MV-4-11 (cell line): Measurements from ENCODE around the gene SPNS3.

Source experiments
- DNase-seq: peaks from one replicate; lab custom pipeline; 2025; lab: John Stamatoyannopoulos, UW

Gene SPNS3

GRCh38 chr17:4530799-4531730, 97.3 kb downstream of the SPNS3 start:
- DNase-seq = no peak

- DNase-seq = no peak
These were observed 98.4 kb downstream of the SPNS3 start for GRCh38 chr17:4531988-4532736.

- DNase-seq = no peak
These were observed 99.3 kb downstream of the SPNS3 start for GRCh38 chr17:4532860-4533522.

GRCh38 chr17:4533523-4534504, 100.1 kb downstream of the SPNS3 start:
- peak; percentile 73 for DNase-seq

GRCh38 chr17:4534515-4534914, 100.8 kb downstream of the SPNS3 start:
- no peak for DNase-seq

GRCh38 chr17:4534928-4535666, 101.4 kb downstream of the SPNS3 start:
- DNase-seq = no peak

- DNase-seq = no peak
These were observed 102.0 kb downstream of the SPNS3 start for GRCh38 chr17:4535667-4536258.

- peak; percentile 79 for DNase-seq
These were observed 102.6 kb downstream of the SPNS3 start for GRCh38 chr17:4536259-4536741.

- peak; percentile 65 for DNase-seq
These were observed 103.1 kb downstream of the SPNS3 start for GRCh38 chr17:4536742-4537411.
